Neural progenitor cell (in vitro differentiated cells): ENCODE data around the gene CEP55.

Experiments
- CTCF ChIP-seq: fragments of 200-600 bp; sonication (generic); IDR thresholded peaks from 2 replicates; pipeline ENCODE4 v1.5.1; 2017; ENCODE audit warnings: antibody characterized with exemption, mild to moderate bottlenecking
- EZH2 ChIP-seq: fragments of 200-600 bp; sonication (generic); IDR thresholded peaks from 2 replicates; pipeline ENCODE4 v1.6.1; 2017; ENCODE audit warnings: antibody characterized with exemption, mild to moderate bottlenecking, moderate library complexity
- EZH2phosphoT487 ChIP-seq: fragments of 200-600 bp; sonication (generic); IDR thresholded peaks from 2 replicates; pipeline ENCODE4 v1.6.1; 2017; ENCODE audit warnings: antibody characterized with exemption

GRCh38 chr10:93509816-93510215, 13.4 kb downstream of the CEP55 start:
- no peak for TF ChIP-seq EZH2
- no peak for TF ChIP-seq CTCF
- TF ChIP-seq EZH2phosphoT487: no peak
